Neural crest cell (in vitro differentiated cells): ENCODE data around the gene ROPN1L. TPM values are rescaled to one million over a fixed set of nuclear protein-coding genes. Genes with fewer than 3 reads are reported as not detected.
"Not testable (repeated sequence)": the region's sequence is repeated elsewhere in the genome, so short reads cannot be mapped to it uniquely, and the experiment has no call there.

Source experiments
- DNase-seq: peaks from one replicate; pipeline ENCODE4 v3.0.0; 2021; ENCODE audit warnings: low read depth, mixed read lengths, low spot score
- H3K27ac Mint-ChIP-seq: one replicate; pipeline ENCODE4 v1.8.0; 2021; ENCODE audit warnings: mild to moderate bottlenecking, mixed read lengths; ENCODE audit not compliant: unreplicated experiment
- H3K27me3 Mint-ChIP-seq: 2 replicates; pipeline ENCODE4 v1.8.0; 2021; ENCODE audit warnings: low read depth, mild to moderate bottlenecking, mixed read lengths
- H3K36me3 Mint-ChIP-seq: 2 replicates; pipeline ENCODE4 v1.8.0; 2021; ENCODE audit warnings: low read depth, mild to moderate bottlenecking, mixed read lengths
- H3K4me1 Mint-ChIP-seq: 2 replicates; pipeline ENCODE4 v1.8.0; 2021; ENCODE audit warnings: mixed read lengths
- H3K4me3 Mint-ChIP-seq: one replicate; pipeline ENCODE4 v1.8.0; 2021; ENCODE audit warnings: mild to moderate bottlenecking, mixed read lengths
- H3K9me3 Mint-ChIP-seq: 2 replicates; pipeline ENCODE4 v1.8.0; 2021; ENCODE audit warnings: mixed read lengths
- CTCF ChIP-seq: fragments of 200-600 bp; sonication (generic); conservative IDR thresholded peaks from 2 replicates; pipeline ENCODE4 v1.5.0; 2021; ENCODE audit warnings: antibody characterized with exemption, mild to moderate bottlenecking
- long read RNA-seq: library from polyadenylated mRNA; unstranded; transcript quantifications from one replicate; pipeline ENCODE4 v2.0.0, GENCODE V29; 2020
- total RNA-seq: library from RNA; stranded (reverse); gene quantifications from 2 replicates; pipeline ENCODE4 v1.2.1, GENCODE V29; 2021

Gene ROPN1L
- total RNA-seq, result 0.68 and 1.0 TPM in 2 replicates
- long read RNA-seq, result 0 reads

GRCh38 chr5:10441083-10441991, at the start of gene ROPN1L:
Gene ROPN1L (plus strand): TSS chr5:10441879. CDS start chr5:10442168, 289 bp downstream.
- no peak for TF ChIP-seq CTCF
- Mint-ChIP-seq H3K9me3 (no peaks in the 10 kb centered on the region), H3K4me1 (peaks cover 16% of the 10 kb centered on the region), H3K27ac (peak within 1 kb of the TSS; percentile 85), H3K4me3 (peak within 1 kb of the TSS; percentile 87), H3K36me3 (no peaks in the 10 kb centered on the region), H3K27me3 (peaks cover 14% of the 10 kb centered on the region)
- peak; percentile 76 for DNase-seq

DNA sequence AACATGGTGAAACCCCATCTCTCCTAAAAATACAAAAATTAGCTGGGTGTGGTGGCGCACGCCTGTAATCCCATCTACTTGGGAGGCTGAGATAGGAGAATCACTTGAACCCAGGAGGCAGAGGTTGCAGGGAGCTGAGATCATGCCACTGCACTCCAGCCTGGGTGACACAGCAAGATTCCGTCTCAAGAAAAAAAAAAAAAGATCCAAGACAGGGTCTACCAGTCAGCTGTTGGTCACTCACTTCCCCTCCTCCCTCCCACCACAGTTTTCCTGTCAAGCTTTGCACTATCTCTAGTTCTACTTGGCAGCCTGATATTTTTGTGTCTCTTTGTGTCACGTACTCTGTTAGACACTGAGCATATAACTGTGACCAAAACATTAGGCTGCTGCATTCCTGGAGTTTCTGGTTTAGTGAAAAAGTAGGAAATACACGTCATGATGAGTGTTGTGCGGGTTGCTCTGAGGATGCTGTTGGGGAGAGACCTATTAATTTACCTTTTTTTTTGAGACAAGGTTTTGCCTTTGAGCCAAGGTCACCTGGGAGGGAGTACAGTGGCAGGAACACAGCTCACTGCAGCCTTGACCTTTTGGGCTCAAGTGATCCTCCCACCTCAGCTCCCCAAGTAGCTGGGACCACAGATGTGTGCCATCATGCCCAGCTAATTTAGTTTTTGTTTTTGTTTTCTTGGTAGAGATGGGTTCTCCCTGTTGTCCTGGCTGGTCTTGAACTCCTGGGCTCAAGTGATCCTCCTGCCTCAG, 48.9 kb upstream of the ROPN1L start:
- peaks cover 32% of the 10 kb centered on the region for H3K36me3 Mint-ChIP-seq
- H3K4me3 Mint-ChIP-seq, H3K27ac Mint-ChIP-seq, H3K27me3 Mint-ChIP-seq, DNase-seq, H3K4me1 Mint-ChIP-seq, H3K9me3 Mint-ChIP-seq: not testable (repeated sequence)

DNA sequence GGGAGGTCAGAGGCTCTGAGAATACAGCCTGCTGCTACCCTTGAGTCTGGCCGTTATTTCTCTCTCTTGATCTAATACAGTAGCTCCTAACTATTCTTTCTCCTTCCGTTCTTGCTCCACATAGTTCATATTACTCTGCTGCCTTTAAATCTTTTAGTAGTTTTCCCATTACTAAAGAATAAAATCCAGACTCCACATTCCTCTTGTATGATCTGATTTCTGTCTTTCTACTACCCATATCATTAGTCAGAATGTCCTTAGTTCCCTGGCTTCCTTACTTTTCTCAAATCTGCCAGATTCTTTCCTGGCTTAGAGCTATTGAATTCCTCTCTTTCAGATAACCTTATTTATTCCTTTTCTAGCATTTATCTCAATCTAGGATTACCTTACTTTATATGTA, 48.2 kb upstream of the ROPN1L start:
- Mint-ChIP-seq H3K36me3 (peaks cover 32% of the 10 kb centered on the region), H3K27me3 (no peaks in the 10 kb centered on the region), H3K9me3 (no peaks in the 10 kb centered on the region), H3K4me1 (no peaks in the 10 kb centered on the region), H3K4me3 (no peak overlapping the region), H3K27ac (no peak overlapping the region)
- DNase-seq, result no peak
- TF ChIP-seq CTCF, result no peak

GRCh38 chr5:10396552-10396951, 45.1 kb upstream of the ROPN1L start:
- no peak for TF ChIP-seq CTCF
- Mint-ChIP-seq H3K4me1 (peaks cover 9% of the 10 kb centered on the region), H3K27me3 (no peaks in the 10 kb centered on the region), H3K36me3 (peaks cover 24% of the 10 kb centered on the region), H3K4me3 (no peak overlapping the region), H3K27ac (no peak overlapping the region), H3K9me3 (no peaks in the 10 kb centered on the region)
- no peak for DNase-seq

DNA sequence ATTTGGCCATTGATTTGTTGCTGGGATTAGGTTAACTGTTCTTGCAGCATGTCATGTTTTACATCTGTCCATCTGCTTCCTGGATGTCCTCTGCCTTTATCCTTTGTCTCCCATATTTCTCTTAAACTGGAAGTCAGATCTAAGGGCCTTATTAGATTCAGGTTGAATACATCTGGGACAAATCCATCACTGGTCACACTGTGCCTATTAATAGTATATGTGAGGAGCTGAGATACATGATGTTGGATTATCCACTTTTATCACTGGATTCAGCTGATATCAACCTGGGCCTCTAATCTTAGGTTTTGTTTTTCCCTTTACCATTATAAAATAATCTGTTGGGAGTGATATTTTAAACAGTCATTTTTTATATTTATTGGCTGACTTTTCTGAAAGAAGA, 41.8 kb upstream of the ROPN1L start:
- H3K27ac Mint-ChIP-seq, result no peak overlapping the region
- H3K4me3 Mint-ChIP-seq, result no peak overlapping the region
- peaks cover 14% of the 10 kb centered on the region for H3K4me1 Mint-ChIP-seq
- no peak for TF ChIP-seq CTCF
- H3K9me3 Mint-ChIP-seq, result no peaks in the 10 kb centered on the region
- H3K36me3 Mint-ChIP-seq, result peaks cover 24% of the 10 kb centered on the region
- DNase-seq, result no peak
- no peaks in the 10 kb centered on the region for H3K27me3 Mint-ChIP-seq
